ENCODE results near the gene SERPINB7.

DNA sequence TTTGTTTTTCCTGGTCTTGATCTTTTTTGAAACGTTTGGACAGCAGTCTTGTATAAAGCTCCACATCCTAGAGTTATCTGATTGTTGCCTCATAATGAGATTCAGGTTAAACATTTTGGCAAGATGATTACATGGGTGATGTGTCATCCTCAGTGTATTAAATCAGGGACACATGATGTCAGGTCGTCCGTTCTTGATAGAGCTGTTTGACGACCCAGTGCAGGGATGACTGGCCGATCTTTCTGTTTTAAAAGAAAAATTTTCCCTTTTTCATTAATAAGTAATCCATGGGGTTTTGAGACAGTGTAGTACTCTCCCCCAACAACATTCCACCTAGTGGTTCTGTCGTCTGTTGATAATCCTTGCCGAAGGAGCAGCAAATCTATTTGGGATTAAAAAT lies 67.8 kb downstream of the SERPINB7 start:
- TF ChIP-seq, protein P1, sequence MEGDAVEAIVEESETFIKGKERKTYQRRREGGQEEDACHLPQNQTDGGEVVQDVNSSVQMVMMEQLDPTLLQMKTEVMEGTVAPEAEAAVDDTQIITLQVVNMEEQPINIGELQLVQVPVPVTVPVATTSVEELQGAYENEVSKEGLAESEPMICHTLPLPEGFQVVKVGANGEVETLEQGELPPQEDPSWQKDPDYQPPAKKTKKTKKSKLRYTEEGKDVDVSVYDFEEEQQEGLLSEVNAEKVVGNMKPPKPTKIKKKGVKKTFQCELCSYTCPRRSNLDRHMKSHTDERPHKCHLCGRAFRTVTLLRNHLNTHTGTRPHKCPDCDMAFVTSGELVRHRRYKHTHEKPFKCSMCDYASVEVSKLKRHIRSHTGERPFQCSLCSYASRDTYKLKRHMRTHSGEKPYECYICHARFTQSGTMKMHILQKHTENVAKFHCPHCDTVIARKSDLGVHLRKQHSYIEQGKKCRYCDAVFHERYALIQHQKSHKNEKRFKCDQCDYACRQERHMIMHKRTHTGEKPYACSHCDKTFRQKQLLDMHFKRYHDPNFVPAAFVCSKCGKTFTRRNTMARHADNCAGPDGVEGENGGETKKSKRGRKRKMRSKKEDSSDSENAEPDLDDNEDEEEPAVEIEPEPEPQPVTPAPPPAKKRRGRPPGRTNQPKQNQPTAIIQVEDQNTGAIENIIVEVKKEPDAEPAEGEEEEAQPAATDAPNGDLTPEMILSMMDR (conservative IDR thresholded peaks at IDR 0.05): no peak
- TF ChIP-seq EZH2 (IDR thresholded peaks at IDR 0.05; ENCODE audit: low read depth): no peak

All from PC-9 (cell line).